A673 (cell line): ENCODE data around the gene SLFN14.

Experiments
- CTCF ChIP-seq: fragments of 300-800, 200-600 bp; sonication (generic); conservative IDR thresholded peaks from 2 replicates; pipeline ENCODE4 v1.5.1; 2017; ENCODE audit warnings: low read depth, mild to moderate bottlenecking, antibody characterized with exemption, low read length, moderate library complexity, mixed read lengths
- EZH2 ChIP-seq: fragments of 200-600 bp; sonication (generic); IDR thresholded peaks from 2 replicates; pipeline ENCODE4 v1.6.1; 2017; ENCODE audit warnings: borderline replicate concordance, low read depth, mild to moderate bottlenecking, mixed read lengths, antibody characterized with exemption, low read length; ENCODE audit not compliant: poor library complexity, severe bottlenecking

DNA sequence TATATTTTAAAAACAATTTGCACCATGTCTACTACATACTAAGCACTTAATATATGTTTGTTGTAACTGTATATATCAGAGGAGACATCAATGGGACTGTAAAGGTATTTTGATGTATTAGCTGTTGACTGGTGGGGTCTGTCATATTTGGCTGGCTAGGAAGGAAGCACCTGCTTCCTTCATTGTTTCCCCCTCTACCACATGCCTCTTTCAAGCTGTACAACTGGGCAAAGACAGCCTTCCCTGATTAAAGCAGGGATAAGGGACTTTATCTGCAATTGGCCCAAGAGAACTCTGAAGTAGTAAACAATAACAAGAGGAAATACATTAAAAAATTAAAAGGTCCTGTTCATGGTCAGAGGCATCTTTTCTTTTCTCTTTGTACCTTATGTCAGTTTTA lies 17.6 kb downstream of the SLFN14 start:
- TF ChIP-seq CTCF (no peak), EZH2 (no peak)
